ENCODE results near the gene ARHGAP26. TPM values are rescaled to one million over a fixed set of nuclear protein-coding genes. Genes with fewer than 3 reads are reported as not detected.

The ARHGAP26 gene
- polyA plus RNA-seq, 1 donor = 14.7 TPM

DNA sequence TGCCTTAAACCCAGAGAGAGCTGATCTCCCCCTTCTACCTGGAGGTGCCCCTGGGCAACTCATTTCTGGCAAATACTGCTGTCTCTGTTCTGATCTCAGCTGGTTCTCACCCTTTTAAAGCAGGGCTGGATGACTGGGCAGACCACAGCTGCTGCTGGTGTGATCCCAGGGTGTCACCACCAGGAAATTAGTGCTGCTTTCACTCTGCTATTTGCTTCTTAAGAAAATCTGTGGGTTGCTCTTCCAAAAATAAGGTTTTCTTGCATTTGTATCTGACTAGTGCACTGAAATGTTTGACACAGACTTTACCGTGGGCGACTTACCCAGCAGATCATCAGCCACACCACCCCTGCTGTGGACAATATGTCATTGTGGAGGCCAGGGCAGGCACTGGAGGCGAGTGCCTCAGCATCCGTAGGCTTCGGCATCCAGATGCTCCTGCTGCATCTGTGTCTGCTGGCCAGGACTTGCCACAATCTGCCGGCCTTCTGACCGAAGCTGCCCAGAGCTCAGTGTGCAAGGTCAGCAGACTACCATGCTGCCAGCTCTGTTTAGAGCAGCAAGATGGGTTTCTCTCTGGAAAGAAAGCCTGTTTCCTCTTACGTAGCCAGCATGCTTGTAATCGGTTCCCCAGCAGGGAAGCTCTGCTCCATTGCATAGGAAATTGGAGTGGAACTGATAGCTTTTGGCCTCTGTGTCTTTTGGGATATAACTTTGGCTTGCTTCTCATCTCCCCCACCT is 13.6 kb downstream of the ARHGAP26 start:
- no peak for DNase-seq

DNA sequence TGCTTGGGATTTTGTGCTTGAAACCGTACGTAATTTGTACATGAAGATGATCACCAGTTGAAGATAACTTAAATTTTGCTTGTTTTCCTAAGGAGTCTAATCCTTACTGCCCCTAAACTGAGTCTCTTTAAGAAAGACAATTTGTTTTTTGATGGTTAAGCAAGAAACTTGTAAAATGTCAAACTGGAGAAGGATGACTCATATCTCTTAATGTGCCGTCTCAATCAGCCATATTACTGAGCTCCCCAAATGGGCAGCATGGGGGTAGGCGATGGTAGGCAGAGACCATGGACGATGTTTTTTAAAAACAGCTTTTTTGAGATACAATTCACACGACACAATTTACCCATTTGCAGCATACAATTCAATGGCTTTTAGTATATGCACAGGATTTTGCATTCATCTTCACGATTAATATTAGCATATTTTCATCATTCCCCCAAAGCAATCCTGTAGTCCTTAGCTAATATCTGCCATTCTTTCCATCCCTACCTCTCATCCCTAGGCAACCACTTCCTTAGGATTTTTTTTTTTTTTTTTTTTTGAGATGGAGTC is 14.3 kb downstream of the ARHGAP26 start:
- no peak for DNase-seq

DNA sequence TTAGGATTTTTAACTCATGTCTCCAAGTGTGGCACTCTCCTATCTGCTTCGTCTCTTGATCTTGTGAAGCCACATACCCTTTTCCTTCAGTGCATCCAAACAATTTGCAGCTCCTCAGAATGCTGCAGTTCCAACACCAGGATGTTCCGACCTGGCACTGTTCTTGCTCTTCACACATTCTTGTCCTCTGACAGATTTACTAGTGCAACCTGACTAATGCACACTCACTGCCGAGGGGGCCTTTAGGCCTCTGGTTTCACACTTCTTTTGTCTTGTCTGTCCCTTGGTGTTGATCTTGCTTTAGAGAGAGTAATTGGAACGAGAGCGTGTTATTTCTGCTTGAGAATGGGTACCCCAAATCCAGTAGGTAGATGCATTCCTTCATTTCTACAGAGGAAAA is 15.0 kb downstream of the ARHGAP26 start:
- DNase-seq = no peak

DNA sequence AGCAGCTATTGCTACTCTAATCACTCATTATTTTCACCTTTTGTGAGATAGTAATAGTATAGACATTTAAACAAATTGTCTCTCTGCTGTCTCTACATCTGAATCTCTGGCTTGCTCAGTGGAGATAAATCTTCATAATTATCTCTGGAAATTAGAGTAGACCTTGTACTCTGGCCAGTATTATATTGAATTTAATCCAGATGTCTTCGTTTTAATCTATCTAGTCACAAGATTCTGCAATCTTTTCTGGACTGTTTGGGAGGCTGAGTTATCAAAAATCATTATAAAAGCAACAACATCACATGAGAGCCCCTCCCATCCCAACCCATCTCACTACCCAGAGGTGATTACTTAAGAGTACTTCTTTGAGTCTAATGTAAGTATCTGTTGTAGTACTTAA is 19.0 kb downstream of the ARHGAP26 start:
- DNase-seq = no peak

DNA sequence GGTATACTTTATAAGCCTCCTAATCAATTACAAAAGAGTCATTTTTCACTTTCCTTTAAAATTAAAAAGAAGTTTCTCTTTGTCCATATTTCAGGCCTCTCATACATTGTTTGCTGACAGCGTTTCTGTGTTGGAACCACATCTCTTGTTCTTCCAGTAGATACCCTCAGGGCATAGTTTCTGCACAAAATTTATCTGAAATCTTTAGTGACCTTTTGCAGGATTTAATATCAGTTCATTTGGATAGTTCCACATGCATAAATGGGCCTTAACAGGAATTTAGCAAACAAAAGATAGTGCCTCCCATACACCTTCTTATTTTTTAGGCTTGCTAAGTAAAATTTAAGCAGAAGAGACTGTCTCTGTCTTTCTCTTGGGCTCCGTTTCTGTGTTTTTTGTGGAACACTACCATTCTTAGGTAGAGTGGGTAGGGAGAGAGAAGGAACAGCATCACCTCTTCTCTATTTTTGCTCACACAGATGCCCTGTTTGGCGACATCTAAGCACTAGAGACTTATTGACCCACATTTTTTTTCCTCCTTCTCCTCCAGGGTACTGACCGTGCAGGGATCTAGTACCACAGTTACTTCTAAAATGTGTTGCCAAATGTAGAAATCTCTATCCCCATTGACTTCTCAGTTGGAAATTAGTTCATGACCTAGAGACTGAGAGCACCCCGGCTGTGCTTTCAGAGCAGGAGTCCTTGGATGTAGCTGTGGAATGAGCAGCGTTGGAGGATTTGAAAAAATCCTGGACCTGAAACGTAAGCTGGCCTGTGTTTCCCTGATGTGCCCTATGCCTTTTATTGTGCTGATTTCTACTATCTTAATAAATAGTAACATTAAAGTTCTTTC is 22.1 kb downstream of the ARHGAP26 start:
- no peak for DNase-seq

DNA sequence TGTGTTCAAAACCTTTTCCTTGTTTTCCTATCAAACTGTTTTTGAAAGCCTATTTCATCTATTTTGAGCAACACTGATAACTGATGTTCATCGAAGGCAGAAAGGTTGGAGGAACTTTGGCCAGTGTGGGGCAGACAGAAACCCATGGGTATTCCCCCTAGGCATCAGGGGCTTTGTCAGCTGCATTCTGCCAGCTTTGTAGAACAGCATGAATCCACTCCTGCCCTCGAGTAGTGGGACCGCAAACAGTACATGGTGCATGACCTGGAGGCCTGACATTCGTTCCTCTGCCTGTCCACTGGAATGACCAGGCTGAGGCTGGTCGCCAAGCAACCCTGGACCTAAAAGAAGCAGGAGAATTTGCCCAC is 22.7 kb downstream of the ARHGAP26 start:
- DNase-seq = no peak

DNA sequence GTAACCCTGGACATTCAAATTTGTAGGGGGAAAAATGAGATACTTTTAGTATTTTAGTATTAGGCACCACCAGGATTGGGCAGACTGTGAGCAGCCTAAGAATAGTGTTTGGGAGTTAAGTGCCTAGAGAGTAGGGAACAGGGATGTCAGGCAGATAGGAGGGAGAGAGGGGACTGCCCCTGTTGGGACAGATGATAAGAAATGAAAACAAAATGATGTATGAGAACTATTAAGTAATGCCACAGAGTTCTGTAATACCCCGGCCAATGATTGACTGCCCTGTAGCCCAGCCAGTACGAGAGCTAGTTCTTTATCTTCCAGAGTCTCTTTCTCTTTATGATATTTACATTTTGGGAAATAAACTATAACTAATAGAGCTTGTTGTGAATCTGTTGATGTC is 24.4 kb downstream of the ARHGAP26 start:
- no peak for DNase-seq

DNA sequence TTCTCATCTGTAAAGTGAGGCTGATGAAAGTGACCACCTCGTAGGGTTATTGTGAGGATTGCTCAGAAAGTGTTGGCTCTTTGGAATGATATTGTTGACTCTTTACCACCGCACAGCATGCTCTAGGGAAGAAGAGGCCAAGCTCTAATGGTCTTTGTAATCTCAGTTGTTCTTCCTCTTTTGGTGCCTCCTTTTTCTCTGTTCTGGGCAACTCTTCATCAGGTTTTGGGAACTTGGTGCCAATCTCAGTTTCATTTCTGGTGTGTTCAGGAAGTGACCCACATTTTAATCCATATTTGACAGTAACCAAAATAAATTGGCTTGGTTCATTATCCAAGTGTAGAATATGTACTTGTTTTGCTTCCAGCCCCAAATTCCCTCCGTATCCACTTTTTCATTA is 25.1 kb downstream of the ARHGAP26 start:
- DNase-seq = no peak

DNA sequence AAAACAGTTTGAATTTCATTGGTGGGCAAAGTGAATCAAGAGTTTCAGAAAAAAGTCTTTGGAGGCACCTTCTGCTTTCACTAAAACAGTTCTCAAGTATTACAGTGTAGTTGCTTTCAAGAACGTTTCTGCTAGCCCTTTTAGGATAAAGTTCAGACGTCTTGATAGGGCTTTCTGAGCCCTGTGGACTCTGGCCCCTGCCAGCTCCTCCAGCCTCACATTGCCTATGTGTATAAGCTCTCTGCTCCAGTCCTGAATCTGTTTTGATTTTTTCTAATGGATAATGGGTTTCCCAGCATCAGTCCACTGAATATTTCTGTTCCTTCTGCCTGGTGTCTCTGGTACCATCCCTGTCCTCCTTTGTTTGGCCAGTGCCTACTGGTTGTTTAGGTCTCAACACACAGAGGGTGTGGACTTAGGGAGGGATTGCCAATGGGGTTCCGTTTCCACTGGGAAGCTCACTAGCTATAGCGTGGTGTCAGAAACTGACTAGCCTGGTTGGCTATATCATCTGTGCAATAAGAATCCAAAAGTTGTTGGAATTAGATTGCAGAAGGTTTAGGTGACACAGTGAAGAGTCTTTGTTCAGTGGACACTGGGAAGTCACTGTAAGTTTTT is 26.4 kb downstream of the ARHGAP26 start:
- DNase-seq = no peak

DNA sequence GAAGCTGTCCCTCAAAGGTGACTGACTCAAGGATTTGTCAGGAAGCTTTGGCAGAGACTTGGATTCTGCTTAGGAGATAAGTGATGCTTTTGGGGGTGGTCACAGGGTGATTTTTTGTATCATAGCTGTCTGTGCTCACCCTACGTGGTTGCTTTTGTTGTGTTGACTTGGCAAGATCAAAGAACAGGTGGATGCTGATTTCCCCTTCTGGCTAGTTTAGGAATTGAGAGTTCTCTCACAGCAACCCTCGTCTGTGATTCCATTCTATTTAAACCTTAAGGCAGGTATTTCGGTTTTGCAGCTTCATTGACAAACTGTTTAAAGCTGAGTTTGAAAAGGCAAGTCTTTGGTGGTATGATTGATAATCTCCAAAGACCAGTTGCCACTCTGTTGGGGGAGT is 27.2 kb downstream of the ARHGAP26 start:
- no peak for DNase-seq

DNA sequence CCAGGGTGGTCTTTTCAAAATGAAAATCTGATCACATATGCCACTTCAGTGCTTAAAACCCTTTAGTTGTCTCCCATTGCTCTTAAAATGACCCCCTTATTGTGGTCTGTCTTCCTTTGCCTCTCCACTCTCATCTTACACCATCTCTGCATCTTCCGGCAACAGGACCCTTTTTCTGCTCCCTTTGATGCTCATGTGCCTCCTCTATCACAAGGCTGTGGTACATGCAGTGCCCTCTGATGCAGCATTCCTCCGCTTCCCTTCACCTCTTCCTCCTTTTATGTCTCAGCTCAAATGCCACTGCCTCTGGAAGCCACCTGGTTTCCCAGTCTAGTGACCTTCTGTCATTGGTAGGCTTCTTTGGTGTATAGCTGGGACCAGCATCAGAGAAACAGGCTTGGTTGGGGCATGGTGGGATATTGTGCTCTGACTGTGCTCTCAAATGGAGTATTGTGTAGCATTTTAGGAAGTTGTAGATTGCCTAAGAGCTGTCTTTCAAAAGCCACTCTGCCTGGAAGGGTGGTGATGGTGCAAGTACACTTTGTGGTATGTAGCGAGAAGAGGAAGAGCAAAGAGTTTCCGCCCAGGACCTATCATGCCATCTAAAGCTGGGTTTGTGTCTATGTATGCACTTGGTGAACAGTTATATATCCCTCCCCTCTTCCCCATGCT is 28.1 kb downstream of the ARHGAP26 start:
- no peak for DNase-seq

DNA sequence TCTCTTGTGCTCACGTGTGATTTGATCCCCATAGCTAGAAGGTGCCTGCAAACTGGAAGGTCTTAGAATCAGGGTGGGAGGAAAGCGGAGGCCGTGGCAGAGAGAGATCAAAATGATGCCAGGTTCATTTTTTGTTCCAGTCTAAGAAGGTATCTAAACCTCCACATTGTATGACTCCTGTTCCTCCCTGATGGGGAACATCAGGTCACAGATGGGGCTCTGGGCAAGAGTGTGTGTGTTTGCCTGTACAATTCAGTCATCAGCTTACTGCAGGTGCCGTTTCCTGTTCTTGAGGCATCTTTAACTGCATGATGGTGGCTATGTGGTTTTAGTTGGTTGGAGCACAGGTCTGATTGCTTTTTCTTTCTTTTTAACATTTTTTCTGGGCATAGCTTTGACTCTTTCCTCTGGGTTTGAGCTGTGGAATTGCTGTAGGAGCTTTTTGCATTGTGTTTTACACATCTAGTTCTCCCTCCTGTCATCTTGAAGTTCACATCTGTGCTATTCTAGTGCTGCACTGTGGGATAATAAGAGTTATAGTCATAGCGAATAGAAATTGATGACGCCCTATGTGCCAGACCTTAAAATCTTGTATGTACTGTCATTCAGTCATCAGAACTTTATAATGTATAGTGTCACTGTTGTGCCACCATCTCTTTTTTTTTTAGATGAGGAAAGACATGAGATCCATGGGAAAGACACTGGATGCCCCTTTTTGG is 30.8 kb downstream of the ARHGAP26 start:
- DNase-seq = no peak

DNA sequence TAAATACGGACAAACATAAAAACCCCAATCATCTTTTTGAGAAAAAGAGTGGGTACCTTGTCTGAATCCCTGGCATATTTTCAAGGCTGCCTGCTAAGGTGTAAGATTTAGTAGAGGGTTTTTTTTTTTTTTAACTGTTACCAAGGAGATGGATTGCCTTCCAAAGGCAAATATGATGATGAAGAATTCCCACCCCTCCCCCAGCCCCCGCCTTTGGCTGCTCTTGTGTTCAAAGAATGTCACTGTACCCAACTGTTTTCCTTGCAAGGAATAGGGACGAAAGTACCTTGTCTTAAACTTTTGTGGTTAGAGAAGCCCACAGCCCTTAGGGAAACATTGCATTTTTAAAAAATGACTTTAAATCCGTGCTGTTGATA is 31.3 kb downstream of the ARHGAP26 start:
- no peak for DNase-seq

DNA sequence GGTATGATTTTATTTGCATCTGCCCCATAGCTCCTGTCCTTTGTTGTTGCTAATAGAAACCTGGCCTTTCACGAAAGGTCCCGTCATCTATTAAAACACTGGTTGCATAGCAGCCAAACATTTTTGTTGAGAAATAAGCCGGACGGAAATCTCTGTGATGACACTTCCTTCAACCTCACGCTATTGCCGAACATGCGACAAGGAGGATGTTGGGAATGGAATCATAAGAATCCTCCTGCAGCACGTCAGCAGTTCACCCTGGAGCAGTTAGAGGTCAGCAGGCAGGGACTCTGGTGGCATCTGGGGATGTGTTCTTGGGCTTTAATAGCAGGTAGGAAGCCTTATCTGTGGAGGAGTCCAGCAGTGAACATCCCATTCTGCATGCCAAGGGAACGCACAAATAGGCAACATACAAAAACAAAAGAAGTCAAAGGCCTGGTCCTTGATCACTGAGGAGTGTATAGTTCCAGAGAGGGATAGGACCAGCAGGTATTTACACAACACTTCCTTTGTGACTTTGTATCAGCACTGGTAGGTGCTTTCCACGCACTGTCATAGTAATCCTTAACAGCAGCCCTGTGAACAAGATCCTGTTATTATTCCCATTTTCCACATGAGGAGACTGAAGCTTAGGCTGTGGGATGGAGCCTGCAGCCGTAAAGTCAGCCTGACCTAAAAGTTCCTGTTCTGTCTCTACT is 33.4 kb downstream of the ARHGAP26 start:
- DNase-seq = no peak

DNA sequence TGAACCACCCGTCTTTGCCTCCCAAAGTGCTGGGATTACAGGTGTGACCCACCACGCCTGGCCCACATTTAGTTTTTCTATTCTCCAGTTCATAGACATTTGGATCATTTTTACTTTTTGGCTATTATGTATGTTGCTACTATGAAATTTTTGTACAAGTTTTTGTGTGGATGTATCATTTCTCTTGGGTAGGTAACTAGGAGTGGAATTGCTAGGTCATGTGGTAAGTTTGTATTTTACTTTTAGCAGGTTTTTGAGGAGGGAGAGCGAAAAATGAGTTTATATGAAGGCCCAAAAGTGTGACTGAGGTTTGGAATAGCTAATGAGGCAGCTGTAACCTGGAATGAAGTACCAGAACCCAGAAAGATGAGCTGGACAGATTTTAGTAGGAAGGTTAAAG is 35.2 kb downstream of the ARHGAP26 start:
- no peak for DNase-seq

DNA sequence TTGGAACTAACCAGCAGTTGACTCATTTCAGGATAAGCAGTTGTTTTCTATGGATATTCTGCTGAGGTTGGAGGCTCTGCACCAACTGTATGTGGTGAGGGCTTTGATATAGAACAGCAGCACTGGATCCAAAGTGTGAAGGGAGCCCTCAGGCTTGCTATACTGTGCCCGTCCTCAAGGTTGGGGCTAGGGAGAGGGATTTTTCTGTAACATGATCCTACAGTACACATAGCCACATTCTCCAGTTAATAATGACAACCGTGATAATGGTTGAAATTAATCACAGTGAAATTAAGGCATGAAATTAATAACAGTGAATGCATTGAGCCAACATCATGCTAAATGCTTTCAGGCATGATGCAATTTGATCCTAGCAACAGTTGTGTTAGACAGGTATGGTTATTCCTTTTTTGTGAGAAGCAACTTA is 36.7 kb downstream of the ARHGAP26 start:
- DNase-seq = no peak

DNA sequence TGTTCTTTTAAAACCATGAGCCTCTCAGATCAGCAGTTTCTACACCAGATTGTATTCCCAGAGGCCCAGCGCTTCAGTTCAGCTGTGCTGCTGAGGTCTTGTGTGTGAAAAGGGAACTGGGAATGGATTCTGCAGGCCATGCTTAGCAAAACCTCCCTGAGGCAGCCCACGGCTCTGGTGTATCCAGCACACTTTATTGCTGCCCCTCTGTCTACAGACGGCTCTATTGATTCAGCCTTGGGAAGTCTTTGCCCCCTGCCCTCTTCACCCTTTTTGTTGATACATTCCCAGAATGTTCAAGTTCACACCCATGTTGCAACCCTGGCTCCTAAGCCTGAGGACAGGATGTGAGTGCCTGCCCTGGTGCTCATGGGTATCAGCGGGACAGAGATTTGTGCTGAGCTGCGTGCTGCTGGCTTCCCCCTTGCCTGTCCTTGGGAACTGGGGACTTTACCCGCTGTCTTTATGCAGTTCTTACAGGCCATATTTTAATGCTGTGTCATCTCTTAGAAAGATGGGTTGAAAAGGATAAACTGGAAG is 37.3 kb downstream of the ARHGAP26 start:
- no peak for DNase-seq

DNA sequence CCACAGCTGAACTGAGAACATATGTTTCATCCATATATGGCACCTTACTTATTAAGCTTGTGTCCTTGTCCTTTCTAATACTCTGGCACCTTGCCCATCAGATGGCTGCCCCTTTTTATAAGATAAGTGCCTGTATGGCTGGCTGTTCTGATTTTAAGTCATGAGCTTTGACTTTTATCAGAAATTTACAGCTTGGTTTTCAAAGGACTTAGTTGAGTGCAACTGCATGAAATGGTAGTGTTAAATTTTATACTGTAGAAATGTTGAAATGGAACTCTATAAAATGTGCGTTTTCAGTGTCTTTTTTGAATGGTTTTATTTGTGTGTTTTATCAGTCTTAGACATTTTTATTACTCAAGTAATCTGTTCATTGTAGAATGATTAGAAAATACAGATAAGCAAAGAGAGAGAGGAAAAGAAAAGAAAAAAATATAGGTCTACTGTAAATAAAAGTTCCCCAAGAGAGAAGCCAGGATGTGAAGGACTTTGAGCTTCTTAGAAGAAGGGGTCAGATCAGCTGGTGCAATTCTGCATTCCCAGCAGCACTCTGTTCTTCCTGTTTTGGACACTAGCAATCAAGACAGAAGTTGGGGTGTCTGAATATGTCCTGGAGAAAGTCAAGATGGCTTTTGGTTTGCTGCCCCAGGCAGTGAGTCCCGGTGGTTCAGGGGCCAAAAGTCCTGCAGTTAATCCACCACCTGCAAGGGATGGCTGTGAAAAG is 38.9 kb downstream of the ARHGAP26 start:
- no peak for DNase-seq

DNA sequence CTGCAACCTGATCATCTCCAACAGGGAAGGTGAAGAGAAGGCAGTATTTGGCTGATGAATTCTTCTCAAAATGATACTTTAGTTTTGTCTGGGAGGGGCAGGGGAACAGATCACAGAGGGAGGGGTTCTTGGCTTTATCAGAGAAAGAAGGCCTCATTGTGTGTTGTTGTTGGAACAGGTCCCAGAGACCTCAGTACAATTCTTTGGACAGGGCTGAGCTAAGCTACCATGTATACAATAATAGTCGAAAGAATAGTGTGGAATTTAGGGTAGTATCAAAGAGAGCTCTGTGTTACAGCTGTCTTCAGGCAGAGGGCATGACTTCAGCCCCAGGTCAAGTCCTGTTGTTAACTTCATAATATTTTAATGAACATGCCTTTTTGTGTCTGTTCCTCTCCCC is 39.9 kb downstream of the ARHGAP26 start:
- DNase-seq = no peak

DNA sequence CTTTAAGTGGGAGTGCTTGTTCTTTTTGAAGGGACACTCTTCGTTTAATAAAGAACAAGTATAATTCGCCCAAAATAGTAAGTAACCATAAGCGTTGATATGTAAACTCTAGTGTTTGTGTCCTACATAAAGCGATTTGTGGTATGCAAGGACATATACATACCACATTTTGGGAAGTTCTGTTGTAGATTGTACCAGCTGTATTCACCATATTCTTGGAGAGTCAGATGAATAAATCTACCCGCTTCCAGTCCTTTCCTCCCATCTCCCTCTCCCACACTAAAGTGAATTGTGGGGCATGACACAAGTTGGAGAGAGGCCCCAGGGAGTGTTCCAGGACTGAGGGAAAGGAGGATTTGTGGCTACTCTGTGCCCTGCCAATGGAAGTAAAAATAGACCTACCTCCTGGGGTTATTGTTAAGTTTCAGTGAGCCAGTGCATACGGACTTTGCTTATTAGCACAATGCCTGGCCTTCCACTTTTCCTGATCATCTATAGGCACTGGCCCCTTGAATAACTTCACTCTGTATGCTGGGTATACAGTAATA is 40.6 kb downstream of the ARHGAP26 start:
- no peak for DNase-seq

Data from left kidney (tissue), 2 donors.